Pons (tissue), 1 donor: Measurements from ENCODE around the gene PGBD4.
A peak's percentile ranks its signal among the peaks of the same experiment; 100 is the strongest.

Experiments used
- DNase-seq: peaks from one replicate; pipeline ENCODE4 v3.0.0-alpha.2; 2016; ENCODE audit warnings: low spot score

The PGBD4 gene

DNA sequence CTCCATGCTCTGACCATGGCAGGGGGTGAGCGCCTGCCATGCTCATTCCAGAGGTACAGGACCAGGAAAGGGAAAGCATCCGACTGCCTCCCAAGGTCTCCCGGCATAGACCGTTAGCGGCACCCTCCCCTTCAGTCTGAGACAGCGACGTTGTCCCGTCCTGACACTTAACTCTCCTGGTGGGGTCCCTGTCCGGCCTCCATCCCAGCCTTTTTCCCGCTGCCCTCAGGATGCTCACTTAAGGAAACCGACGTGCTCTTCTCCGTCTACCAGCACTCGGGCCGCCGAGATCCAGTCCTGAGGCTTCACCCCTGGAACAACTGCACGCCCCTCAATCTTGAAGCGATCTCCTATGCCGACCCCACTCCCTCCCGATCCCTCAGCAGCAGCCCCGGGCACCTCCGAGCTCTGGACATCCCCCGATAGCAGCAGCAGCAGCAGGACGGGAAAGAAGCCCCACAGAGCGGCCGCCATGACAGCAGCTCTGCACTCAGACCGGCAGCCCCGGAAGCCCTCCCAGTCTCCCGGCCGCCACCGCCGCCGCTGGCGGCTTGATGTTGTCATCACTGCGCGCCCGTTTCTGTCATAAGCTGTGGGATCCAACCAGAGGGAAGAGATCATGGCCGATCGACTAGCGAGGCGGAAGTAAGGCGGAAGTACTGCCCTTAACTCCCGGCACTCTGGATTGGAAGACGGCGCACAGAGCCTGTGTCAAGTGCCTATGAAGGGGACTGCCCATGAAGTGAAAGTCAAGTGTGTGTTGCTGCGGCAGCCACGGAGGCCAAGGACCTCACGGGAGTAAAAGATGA, at the start of gene PGBD4, which contains the start of gene EMC7:
TSS of gene PGBD4 (plus strand) at position 718 of the 809 bp plus-strand sequence. CDS start 449 bp downstream, outside the sequence.
TSS of gene EMC7 (minus strand) at position 497 of the 809 bp plus-strand sequence. CDS start at position 474, 23 bp downstream.
- DNase-seq, result peak; percentile 99

DNA sequence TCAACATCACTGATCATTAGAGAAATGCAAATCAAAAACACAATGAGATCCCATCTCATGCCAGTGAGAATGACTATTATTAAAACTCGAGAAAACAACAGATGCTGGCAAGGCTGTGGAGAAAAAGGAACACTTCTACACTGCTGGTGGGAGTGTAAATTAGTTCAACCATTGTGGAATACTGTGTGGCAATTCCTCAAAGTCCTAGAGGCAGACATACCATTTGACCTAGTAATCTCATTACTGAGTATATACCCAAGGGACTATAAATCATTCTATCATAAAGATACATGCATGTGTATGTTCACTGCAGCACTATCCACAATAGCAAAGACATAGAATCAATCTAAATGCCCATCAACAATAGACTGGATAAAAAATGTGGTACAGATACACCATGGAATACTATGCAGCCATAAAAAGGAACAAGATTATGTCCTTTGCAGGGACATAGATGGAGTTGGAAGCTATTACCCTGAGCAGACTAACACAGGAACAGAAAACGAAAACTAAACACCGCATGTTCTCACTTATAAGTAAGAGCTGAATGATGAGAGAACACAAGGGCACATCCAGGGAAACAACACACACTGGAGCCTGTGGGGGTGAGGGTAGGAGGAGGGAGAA, 47.7 kb upstream of the PGBD4 start:
- no peak for DNase-seq

DNA sequence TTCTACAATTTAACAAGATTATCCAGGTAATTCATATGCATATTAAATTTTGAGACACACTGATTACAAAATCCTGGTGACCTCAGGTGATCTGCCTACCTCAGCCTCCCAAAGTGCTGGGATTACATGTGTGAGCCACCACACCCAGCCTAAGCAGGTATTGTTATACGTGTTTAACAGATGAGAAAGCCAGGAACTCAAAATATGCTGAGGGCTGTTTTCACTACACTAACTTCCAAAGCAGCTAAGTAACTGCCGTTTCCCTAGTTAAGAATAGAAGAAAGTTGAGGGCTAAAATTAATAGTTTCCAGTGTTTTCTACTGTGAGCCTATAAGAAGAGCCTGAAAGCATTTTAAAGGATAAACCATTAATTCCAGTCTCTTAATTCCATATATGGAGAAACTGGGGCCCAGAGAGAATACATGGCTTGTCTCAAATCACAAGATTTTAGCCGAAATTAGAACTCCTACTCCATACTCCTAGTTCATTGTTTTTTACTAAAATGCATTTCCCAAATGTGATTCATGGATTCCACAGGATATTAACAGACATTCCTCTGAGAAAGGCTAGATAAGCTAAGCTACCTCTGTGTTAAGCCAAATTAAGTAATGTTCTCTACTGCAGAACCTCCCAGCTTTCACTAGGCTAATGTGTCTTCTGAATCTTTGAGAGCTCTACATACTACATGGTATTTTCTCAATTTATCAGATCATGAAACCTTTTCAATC, 45.9 kb upstream of the PGBD4 start:
- no peak for DNase-seq

DNA sequence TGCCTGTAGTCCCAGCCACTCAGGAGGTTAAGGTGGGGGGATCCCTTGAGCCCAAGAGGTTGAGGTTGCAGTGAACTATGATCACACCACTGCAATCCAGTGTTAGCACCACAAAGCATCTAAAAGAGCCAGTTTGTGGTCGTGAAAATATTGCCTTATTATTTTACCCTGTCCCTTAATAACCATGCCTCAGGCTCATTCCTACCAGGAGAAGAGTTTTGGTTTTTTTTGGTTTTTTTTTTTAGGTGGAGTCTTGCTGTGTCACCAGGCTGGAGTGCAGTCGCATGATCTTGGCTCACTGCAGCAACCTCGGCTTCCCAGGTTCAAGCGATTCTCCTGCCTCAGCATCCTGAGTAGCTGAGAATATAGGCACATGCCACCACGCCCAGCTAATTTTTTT, 45.0 kb upstream of the PGBD4 start:
- DNase-seq, result no peak

DNA sequence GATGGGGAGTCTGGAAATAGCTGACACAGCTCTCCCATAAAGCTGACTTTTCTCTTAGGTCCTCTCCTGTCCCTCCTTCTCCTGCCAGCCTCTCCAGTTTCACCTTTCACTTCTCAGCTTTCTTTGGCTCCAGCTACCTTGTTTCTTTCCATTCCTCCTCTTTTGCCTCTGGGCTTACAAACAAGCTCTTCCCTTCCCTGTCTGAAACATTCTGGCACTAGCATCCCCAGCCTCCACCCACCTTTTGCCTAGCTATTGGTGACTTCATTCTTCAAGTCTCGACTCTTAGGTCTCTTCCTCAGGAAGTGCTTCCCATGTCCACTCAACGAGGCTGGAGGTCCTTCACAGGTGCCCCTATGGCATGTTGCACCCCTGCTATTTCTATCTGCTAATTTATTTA, 42.4 kb upstream of the PGBD4 start:
- DNase-seq, result no peak

DNA sequence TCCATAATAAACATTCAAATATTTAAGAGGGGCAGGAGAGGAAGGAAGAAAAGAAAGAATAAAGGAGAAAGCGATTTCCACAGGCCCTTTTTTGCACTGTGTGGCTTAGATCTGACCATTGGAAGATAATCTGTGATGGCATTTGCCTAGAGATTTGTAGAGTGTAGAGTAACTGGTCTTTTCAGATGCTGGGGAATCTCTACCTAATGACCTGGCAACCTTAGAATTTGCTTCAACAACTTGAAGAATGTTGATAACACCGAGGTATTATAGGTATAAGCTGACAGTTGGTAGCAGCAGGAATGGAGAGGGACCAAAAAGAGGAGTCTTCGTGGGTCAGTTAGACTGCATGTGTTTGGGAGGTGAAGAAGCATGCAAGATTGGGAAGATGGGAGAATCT, 41.9 kb upstream of the PGBD4 start:
- no peak for DNase-seq

DNA sequence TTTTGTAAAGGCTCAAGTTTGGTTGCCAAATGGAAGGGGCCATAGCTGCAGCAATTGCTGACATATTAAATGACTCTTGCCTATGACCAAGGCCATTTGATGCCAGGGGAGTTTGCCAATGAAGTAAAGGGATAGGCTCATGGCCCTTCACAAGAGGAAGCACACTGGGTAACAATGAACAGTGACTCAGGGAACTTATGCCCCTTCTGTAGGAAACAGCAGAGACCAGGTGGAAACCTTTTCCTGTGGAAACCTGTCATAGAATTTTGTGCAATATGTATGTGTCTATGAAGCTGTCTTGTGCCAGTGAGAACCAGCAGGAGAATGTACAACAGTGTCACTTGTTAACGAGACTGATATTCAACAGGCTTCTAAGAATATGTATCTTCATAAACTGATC, 37.4 kb upstream of the PGBD4 start:
- no peak for DNase-seq

DNA sequence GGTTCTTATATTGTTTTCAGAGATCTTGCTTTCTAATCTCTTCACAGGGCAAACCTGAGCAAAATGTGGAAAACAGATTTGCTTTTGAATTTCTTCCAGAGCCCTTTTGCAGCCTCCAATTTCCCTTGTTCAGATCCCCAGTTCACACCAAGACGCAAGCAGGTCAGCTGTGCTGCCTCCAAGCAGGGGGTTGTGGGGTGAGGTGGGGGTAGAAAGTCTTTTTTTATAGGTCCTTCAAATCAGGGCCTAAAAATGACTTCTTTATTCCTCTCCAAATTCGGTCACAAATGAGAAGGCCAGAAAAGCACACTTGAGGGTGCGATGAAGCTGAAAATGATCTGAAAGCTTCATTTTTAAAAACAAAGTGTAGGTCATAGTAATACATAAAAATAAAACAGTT, 36.6 kb upstream of the PGBD4 start:
- DNase-seq, result no peak

DNA sequence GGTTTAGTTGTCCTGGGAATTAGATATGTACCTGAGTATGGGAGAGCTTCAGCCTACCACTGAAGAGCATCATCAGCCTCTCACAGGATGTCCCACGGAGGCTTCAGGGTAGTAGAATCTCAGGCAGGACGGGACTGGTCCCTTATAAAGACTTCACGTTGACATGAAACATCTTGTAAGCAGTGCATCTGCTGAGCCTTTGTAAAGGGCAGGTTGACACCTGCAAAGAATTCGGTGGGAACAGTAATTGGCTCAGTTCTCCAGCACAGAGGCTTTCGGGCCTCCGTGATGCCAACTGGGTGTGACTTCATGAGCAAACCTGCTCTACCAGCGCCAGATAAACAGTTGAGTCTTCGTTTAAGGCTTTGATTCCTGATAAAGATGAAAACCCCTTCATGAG, 35.9 kb upstream of the PGBD4 start:
- no peak for DNase-seq

DNA sequence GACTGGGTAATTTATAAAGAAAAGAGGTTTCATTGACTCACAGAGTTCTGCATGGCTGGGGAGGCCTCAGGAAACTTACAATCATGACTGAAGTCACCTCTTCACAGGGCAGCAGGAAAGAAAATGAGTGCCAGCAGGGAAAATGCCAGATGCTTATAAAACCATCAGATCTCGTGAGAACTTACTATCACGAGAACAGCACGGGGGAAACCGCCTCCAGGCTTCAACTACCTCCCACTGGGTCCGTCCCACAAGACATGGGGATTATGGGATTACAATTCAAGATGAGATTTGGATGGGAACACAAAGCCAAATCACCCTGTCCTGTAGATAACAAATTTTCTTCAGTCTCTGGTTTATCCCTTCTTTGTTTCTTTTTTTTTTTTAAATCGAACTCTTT, 31.9 kb upstream of the PGBD4 start:
- no peak for DNase-seq

DNA sequence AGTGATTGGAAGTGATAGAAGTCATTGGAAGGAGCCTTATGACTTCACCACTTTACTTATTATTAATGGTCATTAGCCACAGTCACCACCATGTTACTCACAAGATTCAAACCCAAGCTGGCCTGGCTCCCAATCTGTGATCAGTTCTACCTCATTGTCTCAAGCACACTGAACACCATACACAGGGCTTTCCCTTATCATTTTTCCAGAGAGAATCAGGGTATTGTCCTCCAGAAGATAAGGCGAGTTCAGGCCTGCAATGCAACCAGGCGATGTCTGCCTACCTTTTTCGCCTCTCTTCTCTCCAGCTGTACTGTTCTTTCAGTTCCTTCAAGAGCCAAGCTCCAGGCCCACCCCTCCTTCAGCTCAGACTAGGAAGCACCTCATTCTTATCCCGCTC, 25.1 kb upstream of the PGBD4 start:
- DNase-seq, result no peak

DNA sequence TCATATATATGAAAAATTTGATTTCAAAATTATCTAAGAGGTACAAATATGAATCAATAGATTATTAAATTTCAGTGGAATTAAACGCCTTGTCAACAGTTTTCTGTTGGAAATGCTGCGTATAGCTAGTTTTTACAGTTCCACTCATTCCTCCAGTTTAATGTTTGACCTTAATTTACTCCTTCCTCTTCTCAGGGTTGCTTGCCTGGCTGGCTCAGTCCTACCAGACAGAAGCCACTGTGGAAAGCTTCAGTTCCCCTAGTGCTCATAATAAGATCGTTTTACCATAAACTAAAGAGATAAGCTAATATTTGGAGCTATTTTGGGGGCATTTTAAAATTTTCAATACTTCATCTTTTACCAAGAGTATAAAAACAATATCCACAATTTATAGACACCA, 23.0 kb upstream of the PGBD4 start:
- no peak for DNase-seq

DNA sequence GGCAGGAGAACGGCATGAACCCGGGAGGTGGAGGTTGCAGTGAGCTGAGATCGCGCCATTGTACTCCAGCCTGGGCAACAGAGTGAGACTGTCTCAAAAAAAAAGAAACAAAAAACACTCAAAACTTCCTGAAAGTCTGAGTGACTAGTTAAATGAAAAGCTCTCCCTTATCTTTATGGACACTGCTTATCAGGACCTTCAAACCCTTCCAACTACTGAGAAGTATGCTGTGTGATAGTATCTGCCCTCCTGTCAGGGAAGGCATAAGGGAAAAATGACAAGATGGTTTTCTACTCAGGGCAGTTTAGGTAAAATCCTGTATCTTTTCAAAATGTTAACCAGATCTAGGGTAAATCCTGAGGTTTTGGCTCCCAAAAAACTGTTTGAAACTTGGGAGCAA, 22.0 kb upstream of the PGBD4 start:
- no peak for DNase-seq

DNA sequence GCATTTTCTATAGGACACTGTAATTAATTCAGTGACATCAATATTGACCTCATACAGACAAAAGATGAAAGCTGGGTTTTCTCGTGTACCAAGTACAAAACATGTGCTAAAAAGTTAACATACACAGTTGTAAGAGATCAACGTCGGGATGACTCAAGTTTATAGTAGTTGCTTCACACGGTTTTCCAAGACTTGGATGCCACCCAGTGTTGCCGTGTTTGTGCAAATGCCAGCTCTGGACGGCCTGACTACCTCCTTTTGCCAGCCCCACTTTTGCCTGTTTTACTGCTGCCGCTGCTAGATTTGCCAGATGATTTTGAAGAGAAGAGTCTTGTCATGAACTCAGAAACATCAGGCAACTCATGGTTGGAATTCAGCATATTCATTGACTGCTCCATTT, 17.8 kb upstream of the PGBD4 start:
- DNase-seq, result no peak

DNA sequence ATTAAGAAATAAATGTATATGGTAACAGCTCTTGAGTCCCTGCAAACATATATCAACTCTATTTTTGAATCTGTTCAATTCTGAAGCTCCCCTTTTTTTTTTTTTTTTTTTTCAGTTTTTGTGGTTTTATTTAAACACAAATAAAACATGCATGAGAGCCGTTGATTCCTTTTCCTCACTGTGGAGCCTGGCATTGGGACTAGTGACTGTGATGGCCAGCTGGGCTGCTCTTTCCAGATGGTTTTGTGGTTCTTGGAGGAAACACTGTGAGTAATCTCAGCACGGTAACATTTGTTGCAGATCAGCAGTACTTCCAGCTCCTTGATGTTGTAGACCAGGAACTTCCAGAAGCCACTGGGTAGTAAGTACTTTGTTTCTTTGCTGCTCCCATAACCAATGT, 16.1 kb upstream of the PGBD4 start:
- DNase-seq, result no peak

DNA sequence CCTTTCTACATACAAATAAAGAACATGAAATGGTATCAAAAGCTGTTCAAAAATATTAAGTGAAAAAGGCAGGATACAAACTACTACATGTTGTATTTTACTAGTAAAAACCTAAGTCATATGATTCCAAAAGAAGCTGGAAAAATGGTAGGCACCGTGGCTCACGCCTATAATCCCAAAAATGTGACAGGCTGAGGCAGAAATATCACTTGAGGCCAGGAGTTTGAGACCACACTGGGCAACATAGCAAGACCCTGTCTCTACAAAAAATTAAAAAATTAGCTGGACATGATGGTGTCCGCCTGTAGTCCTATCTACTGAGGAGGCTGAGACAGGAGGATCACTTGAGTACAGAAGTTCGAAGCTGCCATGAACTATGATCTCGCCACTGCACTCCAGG, 2.0 kb upstream of the PGBD4 start:
- DNase-seq, result no peak

DNA sequence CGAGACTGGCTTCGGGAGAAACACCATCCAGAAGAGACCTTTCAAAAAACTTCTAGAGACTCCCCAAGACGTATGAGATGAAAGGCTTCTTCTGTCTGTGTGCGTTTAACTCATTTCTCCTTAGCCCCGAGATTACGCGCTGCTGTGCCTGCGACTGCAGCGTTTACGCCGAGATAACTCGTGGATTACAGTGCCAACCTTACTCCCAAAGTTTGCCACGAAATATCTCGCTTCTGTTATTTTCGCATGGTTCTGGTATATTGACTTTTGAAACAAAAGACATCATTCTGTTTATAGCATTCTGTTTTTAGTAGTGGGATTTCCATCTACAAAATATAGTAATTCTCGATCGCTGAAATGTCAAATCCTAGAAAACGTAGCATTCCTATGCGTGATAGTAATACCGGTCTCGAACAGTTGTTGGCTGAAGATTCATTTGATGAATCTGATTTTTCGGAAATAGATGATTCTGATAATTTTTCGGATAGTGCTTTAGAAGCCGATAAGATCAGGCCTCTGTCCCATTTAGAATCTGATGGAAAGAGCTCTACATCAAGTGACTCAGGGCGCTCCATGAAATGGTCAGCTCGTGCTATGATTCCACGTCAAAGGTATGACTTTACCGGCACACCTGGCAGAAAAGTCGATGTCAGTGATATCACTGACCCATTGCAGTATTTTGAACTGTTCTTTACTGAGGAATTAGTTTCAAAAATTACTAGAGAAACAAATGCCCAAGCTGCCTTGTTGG, 467 bp downstream of the PGBD4 start:
- DNase-seq, result peak; percentile 14

DNA sequence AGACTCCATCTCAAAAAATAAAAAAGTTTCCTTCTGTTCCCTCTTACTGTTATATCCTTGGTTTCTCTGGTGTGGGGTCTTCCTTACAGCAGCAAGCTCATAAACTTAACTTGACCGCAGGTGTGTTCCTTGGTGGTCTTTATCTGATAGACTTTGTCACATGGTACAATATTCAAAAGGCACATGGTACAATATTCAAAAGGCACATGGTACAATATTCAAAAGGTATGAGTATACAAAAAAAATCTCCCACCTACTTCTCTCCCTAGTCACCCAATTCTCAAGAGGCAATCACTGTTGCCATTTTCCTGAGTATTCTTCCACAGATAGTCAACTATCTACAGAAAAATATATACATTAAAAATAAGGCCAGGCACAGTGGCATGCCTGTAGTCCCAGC, 4.5 kb downstream of the PGBD4 start:
- no peak for DNase-seq

DNA sequence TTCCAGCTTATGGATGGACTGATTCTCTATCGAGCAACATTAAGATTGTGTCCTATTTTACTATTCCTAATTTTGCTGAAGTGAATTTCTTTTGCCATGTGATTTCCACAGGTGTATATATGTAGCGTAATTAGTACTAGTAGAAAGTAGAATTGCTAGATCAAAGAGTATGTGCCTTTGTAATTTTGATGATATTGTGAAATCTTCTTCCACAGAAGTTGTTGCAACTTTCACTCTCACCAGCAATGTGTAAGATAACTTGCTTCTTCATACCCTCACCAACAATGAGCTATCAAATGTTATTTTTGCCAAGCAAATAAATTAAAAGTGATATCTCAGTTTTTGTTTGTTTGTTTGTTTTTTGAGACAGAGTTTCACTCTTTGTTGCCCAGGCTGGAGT, 5.4 kb downstream of the PGBD4 start:
- DNase-seq, result no peak

DNA sequence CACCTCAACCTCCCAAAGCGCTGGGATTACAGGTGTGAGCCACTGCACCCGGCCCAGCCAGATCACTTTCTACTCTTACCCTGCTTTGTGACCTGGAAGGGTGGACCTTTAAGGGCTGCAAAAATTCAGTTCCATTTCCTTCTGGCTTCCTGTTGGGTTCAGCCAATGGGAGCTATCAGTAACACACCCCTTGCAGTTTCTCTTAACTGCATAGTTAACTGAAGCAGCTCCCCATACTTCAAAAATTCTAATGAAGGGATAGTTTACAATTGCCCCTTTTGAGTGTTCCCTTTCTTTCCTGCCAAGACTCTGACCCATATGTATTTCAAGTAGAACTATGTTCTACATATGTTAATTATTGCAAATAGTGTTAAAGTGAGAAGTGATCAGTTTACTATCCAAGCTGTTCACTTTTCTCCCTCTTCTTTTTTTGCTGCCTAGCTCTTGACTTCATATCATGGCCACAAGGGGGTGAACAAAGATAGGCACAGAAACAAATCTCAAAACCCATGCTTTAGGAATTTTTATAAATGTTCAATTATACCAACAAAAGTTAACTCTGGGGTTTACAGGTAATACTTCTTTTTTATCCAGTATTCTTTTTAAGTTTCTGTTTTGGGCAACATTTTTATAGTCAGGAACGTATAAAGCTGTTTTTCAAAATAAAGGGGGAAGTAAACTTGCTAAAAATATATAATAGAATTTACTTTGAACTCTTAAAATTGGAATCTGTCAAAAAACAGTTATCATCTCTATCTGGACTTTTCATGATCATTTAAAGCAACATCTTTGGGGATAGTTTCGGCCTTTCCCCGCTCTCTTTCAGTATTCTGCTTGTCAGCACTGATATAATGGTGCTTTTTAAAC, 8.1 kb downstream of the PGBD4 start:
- peak; percentile 45 for DNase-seq

DNA sequence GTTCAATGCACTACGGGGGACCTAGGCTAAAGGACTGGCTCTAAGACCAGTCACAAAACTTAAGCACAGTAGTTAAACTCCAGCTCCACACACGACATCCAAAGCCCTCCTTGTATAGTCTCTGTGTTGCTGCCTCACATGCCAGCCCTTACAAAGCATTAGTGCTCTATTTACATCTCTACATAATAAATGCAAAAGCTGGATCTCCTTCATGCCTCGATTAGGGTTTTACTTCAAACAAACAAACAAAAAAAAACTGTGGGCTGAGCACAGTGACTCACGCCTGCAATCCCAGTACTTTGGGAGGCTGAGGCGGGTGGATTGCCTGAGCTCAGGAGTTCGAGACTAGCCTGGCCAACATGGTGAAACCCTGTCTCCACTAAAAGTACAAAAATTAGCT, 9.6 kb downstream of the PGBD4 start:
- no peak for DNase-seq
